Glomerular endothelial cell (primary cell): ENCODE results near the gene TP63. TPM values are rescaled to one million over a fixed set of nuclear protein-coding genes. Genes with fewer than 3 reads are reported as not detected.
"Not testable (repeated sequence)": the region's sequence is repeated elsewhere in the genome, so short reads cannot be mapped to it uniquely, and the experiment has no call there.

ENCODE experiments used
- DNase-seq: peaks from one replicate; pipeline ENCODE4 v3.0.0-alpha.2; 2011; ENCODE audit warnings: low read depth, low spot score; ENCODE audit errors: extremely low read depth
- total RNA-seq: library from RNA; depleted of rRNA; stranded (reverse); fragments of >200 nt; gene quantifications from 2 replicates; pipeline ENCODE4 v1.2.3, GENCODE V29; 2015

The TP63 gene
- 0.39 and 0.53 TPM in 2 replicates for total RNA-seq

DNA sequence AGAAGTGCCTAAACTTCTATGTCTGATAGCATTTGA, at the start of gene TP63:
Gene TP63, plus strand, starts transcription at position 17 of the 36 bp plus-strand sequence. CDS start 127 bp downstream, outside the sequence.
- no peak for DNase-seq

DNA sequence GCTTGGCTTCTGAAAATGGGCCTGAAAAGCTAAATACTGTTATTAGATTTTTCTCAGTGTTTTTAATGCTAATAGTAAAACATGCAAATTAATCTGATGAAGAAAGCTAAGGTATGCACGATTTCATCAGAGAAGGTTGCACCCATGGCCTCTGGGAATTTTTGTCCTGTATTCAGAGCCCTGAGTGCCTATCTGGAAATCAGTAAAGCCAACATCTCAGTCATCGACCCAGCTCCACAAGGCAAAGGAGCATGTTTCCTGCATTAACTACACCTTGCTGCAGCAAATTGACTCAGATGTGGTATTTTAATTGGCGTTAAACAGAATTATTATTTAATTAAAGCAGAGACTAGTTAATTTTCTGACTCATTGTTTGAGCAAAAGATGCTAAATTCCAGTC, 49.0 kb upstream of the TP63 start:
- no peak for DNase-seq

DNA sequence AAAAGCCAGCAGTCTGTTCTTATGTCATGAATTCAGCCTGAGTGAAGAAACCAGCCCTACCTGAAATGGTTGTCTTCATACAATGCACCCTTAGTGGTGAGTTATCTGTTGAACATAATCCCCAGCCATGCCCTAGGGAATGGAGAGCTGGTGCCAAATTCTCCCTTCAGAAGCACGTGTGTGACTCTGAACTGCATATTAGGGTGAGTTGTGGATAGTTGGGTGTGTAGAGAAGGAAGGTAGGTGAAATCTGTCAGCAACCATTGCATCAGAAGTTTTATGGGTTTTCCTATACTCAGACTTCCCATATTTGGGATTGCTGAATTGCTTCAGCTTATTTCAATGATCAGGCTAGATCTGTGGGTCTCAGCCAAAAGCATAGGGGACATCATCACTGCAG, 46.5 kb upstream of the TP63 start:
- no peak for DNase-seq

DNA sequence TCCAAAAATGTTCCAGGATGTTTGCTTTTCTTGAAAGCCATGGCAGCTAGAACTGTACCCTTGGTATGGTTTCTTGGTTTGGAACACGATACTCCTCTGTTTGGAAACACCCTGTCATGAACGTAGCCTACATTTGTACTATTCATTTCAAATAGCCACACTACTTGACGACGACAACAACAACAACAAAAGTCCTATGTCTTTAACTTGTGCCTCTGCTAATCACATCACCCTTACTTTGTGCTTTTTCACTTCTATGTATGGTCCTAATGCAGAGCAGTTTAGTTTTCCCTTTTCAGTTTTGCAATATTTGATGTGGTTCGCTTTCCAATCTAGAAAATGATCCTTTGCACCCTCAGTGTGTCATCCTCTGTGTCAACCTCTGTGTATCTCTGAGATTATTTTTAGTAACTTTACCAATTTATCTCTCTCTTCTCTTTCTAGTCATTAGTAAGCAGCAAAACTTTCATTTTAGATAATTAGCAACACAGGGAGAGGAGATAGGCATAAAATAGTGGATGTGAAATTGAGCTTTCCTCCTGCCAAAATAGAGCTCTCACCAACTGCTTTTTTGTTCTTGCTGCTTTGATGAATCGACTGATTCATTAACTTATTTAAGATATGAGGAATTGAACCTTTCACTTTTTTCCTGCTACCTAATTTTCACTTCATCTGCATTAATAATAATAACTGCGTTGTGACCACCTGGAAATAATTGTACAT, 44.1 kb upstream of the TP63 start:
- DNase-seq = no peak

DNA sequence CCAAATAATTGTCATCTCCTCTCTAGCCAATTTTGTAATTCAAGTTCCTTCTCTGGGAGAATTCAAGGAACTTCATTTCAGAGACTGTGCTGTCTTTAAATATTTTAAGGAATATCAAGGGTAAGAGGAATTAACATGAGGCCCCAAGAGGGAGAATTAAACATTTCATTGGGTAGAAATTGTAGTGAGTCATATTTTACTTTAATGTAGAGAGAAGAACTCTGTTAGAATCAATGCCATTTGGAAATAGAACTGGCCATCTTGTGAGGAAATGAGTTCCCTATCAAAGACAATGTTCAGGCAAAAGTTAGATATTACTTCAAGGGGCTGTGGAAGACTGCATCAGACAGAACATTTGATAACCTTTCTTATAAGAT, 43.5 kb upstream of the TP63 start:
- DNase-seq = no peak

DNA sequence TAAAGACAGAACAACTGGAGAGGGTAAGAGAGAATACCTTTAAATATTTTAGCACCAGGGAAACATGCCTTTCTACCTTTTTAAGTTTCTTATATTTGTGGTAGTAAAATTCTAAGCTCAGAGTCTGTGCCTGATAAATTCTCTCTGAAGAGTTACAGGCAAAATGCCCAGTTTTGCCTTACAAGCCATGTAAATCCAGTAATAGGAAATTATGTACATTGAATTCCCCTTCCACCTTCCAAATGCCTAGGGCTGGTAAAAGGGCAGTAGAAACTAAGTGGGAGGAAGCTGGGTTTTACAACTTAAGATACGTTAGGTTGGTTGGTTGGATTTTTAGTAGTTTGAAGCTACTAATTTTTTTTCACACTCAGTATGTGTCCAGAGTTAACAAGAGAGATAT, 43.1 kb upstream of the TP63 start:
- no peak for DNase-seq

DNA sequence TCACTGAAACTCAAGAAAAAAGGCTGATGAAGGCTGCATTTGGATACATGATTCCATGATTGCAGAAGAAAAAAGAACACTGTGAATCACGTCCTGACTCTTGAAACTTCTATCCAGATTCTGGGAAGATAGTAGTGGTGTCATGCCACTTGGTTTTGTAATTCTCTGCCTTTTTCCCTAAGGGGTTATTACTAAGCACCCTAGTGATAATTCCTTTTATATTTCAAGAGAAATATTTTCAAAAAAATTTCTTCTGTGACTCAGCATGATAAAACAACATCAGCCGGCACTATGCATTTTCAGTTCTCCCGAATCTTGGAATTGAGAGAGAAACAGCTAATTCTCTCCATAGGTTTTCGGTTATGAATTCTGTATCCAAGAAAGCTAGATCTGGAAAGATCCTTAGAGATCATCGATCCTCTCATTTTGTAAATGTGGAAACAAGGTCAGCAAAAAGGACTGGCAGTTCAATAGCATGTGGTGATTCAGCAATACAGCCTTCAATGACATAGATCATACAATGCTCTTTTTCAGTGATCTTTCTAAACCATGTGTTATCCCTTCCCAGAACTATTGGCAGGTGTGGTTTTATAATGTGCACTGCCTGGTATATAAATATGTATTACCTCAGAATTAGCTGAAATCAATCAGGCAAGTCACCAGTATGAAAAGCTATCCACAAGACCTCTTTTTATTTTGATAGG, 42.6 kb upstream of the TP63 start:
- DNase-seq = no peak

DNA sequence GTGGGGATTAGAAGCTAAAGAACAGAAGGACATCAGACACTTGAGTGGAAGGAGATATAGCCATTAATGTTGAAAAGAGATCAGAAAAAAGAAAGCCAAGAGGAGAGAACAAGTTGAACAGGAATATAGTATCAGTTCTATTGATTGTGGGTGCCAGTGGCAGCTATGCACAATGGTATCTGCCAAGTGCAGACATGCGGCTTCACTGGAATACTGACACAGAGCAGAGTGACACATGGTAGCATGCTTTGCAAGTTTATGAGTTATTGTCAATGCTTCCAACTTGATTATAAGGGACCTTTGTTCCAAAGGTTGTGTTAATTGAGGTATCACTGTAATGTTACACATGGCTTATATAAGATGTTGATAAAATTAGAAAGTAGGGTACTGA, 42.0 kb upstream of the TP63 start:
- DNase-seq = no peak

DNA sequence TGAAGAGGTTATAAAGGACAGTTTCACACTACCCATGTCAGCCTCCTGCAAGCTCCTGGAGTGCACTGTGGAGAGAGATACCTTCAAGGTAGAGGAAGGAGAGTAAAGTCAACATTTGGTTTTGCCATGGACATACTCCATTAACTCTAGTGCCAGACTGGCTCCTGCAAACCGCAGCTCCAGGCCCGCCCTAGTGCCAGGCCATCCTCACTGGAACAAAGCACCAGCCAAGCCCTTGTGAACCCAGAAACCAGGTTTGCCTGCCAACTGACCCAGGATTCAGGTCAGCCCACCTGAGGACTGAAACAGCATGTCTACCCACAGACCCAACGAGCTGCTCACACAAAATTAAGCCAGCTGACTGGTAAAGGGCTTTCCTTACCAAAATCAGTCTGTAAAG, 41.0 kb upstream of the TP63 start:
- no peak for DNase-seq

DNA sequence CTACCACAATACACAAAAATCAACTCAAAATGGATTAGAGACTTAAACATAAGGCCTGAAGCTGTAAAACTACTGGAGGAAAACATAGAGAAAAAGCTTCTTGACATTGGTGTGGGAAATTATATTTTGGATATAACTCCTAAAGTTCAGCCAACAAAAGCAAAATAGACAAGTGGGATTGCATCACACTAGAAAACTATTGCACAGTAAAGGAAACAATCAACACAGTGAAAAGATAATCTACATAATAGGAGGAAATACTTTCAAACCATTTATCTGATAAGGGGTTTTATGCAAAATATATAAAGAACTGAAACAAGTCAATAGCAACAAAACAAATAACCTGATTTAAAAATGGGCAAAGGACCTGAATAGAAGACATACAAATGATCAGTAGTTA, 37.6 kb upstream of the TP63 start:
- no peak for DNase-seq

DNA sequence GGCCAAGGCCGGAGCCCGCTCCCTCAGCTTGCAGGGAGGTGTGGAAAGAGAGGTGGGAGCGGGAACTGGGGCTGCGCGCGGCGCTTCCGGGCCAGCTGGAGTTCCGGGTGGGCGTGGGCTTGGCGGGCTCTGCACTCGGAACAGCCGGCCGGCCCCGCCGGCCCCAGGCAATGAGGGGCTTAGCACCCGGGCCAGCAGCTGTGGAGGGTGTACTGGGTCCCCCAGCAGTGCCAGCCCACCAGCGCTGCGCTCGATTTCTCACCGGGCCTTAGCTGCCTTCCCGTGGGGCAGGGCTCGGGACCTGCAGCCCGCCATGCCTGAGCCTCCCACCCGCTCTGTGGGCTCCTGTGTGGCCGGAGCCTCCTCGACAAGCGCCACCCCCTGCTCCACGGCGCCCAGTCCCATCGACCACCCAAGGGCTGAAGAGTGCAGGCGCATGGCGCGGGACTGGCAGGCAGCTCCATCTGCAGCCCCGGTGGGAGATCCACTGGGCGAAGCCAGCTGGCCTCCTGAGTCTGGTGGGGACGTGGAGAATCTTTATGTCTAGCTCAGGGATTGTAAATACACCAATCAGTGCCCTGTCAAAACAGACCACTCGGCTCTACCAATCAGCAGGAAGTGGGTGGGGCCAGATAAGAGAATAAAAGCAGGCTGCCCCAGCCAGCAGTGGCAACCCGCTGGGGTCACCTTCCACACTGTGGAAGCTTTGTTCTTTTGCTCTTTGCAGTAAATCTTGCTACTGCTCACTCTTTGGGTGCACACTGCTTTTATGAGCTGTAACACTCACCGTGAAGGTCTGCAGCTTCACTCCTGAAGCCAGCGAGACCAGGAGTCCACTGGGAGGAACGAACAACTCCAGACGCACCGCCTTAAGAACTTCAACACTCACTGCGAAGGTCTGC, 34.9 kb upstream of the TP63 start:
- not testable (repeated sequence) for DNase-seq

DNA sequence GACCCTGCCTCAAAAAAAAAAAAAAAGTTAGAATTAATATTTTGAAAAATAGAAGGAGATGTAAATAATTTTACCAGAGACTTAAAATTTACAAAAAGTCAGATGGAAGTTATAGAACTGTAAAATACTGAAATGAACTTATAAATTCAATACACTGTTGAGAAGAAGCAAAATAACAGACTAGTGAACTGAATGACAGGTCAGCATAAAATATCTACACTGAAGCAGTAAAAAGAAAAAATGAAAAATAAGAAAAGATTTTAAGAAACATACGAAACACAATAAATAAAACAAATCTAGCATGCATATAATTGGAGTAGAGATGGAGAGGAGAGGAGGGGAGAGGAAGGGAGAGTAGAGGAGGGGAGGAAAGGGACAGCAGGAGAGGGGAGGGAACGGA, 33.3 kb upstream of the TP63 start:
- DNase-seq = no peak

DNA sequence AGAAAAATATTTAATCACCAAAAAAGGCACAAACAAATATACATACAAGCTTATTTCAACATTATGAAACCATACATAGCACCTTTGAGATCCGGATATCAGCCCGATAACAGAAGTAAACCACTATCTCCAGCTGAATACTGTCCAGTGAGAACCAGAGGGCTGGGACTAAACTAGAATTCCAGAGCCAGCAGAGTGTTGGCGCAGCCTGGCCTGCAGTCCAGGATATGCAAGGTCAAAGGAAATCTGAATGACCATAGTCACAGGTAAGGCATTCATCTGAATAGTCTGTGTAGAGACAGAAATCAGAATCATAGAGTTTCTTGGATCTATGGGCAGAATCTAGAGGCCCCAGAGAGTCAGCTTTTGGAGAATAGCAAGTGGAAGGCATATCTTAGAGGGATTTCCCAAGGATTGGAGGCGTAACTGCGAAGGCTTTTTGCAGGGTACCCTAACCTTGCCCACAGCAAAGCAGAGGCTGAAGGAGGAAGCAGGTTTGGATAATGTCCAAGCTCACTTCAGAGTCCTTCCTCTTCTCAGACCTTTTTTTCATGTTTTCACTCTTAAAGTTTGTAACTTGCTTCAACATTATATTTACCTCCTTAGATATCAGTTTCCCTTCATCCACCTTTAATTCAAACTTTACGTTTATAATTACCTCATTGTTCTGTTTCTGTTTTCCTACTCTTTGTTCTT, 32.5 kb upstream of the TP63 start:
- no peak for DNase-seq

DNA sequence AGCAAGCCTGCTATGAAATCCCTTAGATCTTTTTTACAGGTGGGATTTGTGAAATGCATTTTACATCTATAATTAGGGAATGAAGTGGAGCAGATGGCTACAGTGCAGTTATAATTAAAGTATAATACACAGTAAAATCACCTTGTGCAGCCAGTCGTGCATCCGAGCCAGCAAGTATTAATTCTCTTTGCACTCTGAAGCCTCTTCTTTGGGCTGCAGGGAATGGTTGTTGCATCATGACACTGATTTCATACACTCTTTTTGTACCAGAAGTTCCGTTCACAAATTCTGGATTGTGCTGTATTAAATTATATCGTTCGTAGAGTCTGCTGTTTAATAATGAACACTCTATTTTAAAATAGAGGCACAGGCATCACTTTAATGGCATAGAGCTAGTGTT, 28.7 kb upstream of the TP63 start:
- DNase-seq = no peak

DNA sequence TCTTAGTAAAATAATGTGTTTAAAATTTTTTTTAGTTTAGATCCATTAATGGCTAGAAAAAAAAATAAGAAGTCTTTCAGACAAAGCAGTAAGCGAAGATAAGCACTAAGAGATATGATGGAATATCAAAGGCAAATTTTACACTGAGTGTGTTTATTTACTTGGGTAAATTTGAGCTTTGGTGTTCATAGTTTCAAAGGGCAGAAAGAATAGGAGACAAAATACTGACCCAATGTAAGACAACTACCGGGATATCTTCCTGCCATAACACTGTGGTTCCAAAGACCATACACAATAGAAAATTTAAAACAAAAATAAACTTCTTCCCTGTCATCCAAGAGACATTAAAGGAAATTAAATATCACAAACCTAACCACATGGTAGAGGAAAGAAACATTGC, 25.5 kb upstream of the TP63 start:
- DNase-seq = no peak

DNA sequence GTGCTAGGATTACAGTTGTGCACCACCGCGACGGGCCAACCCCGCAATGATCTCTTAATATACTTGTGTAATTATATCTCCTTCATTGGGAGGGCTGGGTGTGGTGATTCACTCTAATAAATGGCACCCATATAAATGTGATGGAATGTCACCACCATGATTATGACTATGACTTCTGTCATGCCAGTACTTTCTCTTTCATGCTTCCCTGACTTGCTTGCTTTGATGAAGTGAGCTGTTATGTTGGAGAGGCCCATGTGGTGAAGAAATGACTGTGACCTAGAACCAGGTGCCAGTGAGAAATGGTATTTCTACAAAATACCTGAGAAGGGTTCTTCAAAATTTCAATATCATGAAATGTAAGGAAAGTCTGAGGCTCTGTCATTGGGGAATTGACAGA, 24.4 kb upstream of the TP63 start:
- no peak for DNase-seq

DNA sequence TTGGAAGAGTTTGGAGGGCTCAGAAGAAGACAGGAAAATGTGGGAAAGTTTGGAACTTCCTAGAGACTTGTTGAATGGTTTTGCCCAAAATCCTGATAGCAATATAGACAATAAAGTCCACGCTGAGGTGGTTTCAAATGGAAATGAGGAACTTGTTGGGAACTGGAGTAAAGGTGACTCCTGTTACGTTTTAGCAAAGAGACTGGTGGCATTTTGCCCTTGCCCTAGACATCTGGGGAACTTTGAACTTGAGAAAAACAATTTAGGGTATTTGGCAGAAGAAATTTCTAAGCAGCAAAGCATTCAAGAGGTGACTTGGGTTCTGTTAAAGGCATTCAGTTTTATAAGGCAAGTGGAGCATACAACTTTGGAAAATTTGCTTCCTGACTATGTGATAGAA, 18.5 kb upstream of the TP63 start:
- not testable (repeated sequence) for DNase-seq

DNA sequence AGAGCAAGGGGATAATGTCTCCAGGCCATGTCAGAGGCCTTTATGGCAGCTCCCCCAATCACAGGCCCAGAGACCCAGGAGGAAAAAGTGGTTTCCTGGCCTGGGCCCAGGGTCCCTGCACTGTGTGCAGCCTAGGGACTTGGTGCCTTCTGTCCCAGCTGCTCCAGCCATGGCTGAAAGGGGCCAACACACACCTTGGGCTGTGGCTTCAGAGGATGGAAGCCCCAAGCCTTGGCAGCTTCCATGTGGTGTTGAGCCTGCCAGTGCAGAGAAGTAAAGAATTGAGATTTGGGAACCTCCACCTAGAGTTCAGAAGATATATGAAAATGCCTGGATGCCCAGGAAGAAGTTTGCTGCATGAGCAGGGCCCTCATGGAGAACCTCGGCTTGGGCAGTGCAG, 18.1 kb upstream of the TP63 start:
- no peak for DNase-seq

DNA sequence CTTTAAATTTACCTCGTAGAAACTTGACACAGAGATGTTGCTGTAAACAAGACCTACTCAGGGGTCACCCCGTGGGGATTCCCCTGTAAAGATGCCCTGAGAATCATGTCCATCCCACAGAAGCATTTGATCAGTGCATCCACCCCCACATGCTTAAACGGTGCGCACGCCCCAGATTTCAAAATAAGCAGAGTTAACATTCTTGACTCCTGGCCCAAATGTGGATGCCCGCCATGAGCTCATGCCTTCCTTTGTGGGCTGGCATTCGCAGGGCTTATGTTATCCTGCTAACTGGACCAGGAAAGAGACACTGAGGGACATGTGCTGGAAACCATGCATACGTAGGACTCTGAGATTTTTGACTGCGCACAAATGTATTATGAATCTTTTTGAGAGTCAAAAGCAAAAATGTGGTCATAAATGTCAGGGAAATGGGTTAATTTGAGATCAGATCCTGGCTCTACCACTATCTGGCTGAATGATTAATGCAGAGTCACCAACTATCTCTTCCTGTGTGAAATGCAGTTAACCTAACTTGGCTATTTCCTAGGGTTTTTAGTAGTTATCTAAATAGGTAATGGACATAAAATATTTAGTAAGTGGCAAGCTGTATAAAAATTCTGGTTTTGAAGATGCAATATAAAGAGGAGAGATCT, 9.1 kb upstream of the TP63 start:
- no peak for DNase-seq

DNA sequence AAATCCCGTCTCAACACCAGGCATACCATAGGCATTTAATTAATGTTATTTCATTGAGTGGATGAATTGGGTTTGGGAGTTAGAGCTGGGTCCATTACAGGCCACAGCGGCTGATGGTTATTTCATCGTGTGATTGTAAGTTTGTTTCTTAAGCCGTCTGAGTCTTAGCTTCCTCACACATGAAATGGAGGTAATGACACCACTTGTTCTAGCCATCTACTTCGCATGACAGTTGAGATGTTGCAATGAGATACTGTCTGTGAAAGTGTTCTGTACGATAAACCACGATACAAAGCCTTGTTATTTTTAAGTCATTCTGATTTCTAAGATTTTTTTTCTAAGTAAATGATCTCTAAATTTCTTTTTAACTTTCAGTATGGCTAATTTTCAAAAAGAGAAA, 8.6 kb upstream of the TP63 start:
- no peak for DNase-seq

DNA sequence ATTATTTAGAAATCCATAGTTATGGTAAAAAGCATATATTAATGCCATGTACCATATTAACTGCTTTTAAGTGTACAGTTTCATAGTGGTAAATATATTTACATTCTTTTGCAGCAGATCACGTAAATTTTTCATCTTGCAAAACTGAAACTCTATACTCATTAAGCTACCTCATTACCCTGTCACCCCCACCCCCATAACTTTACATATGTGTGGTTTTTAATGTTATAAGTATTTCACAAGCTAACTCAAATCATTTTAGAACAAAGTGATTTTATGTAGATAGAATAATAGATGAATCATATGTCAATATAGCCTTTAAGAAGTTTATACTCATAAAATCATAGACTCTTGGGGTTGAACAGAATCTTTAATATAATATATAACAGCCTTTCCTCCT, 7.1 kb upstream of the TP63 start:
- no peak for DNase-seq
